Stimulated activated CD8-positive, alpha-beta memory T cell treated with anti-CD3 and anti-CD28 coated beads, Interleukin-2, amount 100 ng/mL, for 48 hours (primary cell): Measurements from ENCODE around the gene ADK.

ENCODE experiments used
- DNase-seq, 2 donors: peaks; one replicate each; pipeline ENCODE4 v3.0.0-alpha.2; 2020; ENCODE audit warnings: low read depth in 2 of 2

The ADK gene

DNA sequence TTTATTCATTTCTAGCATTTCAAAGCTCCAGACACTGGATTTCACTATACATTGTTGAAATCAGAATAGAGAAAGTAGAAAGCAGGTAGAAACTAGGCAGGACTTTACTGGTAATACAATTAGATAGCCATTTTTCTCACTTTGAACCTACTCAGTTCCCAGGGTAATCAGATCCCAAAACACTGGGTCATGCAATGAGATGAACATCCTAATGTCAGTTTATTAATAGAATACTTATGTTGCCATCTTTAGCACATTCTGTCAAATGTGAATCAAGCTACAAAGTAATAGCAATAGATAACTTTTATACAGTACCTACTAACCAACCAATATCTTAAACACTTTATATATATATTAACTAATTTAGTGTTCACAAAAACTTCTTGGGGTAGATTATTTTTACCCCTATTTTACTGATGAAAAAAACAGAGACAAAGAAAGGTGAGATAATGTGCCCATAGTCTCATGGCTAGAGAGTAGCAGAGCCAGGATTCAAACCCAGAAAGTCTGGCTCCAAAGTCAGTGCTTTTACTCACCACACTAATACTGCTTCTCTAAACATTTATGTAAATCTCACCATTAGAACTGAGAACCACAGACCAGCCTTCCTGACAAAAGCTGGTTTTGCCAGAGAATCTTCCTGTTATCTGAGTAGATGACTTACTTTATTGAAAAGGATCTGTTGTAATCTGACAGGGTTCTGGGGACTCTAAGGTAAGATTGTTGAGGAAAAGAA is 521.6 kb downstream of the ADK start:
- no peak for DNase-seq

DNA sequence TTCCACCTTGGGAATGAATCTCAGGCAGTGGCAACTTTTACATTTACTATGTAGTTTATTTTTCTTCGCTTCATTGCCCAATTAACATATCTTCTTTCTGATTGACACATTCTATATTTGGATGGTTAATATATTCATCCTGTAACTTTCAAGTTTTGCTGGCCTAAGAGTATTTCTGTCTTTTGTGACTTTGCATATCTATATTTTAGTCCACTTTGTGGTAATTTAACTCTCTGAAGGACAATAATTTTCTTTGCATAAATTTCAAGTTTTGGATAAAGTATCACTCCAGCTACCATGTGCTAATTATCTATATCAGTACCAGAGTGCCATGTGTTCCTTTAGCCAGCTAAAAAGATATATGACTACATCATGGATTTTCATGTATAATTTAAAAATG is 523.9 kb downstream of the ADK start:
- DNase-seq: no peak

DNA sequence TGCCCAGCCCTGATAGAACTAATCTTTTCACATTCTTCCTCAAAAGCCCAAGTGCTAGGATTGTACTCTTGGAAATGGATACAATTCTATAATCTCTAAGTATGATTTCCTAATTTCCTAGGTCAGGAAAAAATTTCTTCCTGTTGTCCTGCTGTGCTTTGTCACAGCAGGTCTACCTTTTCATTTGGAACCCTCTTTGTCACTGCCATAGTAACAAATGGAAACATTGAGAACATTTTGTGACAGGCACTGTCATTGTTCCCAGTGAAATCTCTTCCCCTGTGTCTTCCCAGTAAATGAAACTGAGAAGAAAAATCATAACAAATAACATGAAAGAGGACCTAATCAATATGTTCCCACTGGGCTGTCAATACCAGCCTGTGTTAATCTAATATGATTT is 524.5 kb downstream of the ADK start:
- no peak for DNase-seq

DNA sequence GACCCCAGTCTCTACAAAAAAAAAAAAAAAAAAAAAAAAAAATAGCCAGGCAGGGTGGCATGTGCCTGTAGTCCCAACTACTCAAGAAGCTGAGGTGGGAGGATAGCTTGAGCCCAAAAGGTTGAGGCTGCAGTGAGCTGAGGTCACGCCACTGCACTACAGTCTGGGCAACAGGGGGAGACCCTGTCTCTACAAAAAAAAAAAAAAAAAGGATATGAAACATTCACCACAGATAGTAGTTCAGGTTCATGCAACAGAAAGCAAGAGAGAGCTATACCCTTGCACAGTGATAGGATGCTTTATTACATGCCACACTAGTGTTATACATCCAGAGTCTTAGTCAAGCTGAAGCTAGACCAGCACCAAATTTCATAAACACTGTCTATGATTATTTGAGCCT is 526.9 kb downstream of the ADK start:
- DNase-seq: no peak

DNA sequence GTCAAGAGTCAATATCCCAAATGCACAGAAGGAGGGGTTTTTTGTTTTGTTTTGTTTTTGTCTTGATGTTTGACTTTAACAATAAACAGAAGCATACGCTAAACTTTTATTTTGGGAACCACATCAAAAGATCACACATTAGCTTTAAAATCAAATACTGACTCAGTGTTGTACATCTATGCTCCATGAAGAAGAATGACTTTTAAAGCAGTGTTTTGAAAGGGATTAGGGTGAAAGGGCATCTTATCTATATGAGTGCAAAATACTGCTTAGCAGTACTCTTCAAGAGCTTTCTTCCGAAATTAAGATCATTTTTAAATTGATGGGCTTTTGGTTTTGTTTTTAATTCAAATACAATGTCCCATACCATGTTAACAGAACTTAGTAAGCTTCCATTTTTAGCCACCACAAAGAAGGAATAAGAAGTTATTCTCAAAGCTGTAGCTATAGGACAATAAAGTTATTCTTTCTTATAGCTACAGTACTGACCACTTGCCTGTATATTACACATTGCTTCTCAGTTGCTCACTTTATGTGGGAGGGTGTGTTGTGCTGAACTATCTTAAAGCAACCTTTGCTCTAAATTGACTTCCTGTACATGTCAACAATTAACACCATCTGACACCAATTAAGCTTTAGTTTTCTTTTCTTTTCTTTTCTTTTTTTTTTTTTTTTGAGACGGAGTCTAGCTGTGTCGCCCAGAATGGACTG is 531.1 kb downstream of the ADK start:
- DNase-seq: no peak

DNA sequence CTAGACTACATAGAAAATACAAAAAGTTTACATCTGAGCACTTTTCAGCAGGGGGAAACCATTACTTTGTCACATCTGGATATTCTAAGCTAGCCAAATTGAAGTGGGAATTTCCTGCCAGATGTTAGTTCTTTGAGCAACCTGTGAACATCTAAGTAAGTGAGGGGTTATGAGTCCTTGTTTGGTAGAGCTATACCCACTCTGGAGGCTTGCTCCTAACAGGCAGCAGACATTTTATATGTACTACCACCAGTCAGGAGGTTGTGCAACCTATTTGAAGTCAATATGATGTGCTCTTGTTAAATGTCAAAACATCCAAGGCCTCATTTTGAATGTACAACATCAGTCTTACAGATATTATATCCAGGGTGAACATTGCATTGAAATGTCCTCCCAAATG is 532.0 kb downstream of the ADK start:
- DNase-seq: no peak

DNA sequence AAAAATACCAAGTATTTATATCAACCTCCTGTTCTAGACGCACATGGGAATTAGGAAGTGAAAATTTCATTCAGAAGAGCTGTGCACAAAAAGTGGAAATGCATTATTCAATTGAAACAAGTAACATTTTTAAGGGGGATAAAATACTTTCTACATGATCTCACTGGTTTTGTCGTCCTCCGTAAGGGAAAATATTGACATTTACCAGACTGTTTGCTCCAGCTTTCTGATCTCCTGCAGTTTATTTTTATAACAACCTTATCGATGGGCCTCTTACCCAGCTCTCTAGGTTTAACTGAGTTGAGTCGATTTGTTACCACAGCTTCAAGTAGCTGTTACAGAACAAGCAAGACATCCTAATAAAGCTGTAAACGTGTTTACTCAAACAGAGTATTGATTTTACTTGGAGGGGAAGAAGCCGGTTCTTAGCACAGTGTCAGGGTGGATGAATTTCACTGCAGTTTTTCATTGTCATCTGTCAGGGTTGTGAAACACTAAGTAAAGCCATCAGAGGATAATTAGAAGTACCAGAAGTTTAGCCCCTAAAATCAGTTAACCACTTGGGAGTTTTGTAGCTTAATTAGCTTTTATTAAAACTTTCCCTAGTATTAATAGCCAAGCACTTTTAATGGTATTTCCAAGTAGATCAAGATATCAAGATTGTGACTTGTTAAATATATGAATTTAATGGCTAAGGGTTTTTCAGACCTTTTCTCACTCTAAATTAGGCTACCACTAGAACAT is 532.8 kb downstream of the ADK start:
- no peak for DNase-seq

DNA sequence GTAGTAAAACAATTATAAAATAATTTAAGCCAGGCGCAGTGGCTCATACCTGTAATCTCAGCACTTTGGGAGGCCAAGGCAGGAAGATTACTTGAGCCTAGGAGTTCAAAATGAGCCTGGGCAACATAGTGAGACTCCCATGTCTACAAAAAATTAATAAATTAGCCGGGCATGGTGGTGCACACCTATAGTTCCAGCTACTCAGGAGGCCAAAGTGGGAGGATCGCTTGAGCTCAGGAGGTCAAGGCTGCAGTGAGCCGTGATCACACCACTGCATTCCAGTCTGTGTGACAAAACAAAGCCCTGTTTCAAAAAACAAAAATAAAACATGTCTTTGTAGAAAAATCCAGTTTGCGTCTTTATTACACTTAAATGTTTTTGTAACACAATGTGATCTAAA is 533.4 kb downstream of the ADK start:
- no peak for DNase-seq

DNA sequence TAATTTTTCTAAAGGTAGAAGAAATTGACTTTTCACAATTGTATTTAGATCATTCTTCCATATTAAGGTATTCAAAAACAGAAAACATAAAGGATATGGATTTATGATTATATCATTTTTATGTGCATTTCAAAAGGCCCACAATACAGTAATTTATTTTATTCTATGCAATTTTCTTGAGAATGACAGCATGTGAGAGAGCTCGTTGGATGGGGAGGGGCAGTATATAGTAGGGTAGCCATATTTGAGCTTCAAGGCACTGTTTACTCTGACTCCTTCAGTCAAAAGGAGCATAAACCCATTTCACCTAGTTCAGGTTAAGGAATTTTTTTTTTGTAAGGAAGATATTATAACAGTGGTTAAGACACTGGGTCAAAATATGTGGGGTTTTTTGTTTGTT is 534.5 kb downstream of the ADK start:
- DNase-seq: no peak

DNA sequence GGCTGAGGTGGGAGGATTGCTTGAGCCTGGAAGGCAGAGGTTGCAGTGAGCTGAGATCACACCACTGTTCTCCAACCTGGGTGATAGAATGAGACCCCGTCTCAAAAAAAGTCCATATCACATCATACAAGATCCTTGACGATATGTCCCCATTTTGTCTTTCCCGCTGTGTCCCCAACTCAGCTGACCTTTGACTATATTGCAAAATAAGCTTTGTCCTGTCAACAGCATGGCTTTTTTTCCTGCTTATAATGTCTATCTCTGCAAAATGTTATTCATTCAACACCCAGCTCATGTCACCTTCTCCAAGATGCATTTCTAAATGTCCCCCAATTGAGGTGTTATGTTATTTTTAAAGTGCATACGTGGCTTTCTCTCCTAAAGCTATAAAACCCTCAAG is 539.4 kb downstream of the ADK start:
- DNase-seq: no peak

DNA sequence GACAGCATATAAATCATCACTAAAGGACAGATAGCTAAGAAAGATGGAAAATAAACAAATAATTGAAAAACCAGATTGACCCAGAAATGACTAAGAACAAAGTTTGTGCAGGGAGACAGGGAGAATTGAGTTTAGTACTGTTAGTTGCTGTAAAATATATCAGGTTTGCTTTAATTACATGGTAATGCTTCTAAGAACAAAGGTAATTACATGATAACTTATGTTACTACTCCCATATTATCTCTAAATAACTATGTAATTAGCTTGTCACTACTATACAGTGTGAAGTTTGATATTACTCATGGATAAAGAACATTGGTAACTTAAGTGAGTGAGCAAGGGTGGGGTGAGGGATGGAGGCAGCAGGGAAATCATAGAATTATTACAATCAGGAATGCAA is 540.1 kb downstream of the ADK start:
- DNase-seq: no peak

DNA sequence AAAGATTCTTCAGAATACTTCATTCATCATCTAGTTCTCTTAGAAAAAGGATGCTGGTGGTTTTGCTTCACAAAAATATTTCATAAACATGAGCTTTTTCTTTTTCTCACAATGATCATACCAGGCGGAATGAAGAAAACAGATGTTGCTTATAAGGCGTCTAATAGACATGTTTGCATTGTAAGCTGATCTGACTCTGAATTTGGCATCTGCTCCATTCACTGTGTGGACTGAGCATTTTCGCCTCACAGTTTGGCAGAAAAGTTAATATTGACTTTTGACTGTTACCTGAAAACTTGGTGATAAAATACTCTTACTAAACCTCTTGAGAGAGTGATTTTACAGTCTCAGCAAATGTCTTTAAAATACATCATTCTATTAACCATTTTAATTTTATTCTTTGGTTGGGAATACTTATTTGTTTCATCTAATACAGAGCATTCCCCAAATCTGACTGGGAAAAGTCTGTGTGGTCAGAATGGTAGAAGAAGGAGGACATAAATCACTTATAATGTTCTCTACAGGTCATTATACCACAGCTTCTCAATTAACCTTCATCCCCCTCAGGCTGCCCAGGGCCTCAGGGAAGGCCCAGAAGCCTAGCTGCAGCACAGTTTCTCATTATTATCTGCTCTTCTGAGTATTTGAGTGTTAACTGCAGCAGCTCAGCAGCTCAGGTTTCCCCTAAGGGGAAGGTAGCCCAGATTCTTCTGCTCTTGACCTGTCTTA is 553.8 kb downstream of the ADK start:
- no peak for DNase-seq

DNA sequence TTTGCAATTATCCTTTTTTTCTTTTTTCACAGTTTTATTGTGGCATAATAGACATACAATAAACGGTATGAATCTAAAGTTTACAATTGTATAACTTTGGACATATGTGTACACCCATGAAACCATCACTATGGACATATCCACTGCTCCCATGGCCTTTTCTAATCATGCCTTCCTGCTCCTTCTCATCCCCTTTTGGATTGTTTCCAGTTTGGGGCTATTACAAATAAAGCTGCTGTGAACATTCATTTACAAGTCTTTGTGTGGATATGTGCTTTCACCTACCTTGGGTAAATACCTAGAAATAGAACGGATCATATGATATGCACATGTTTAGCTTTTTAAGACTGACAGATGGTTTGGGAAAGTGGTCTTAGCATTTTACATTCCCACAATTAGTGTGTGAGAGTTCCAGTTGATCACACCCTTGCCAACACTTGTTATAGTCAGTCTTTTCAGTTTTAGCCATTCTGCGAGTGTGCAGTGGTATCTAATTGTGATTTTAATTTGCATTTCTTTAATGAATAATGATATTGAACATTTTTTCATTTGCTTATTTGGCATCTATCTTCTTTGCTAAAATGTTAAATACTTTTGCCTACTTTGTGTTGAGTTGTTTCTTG is 554.4 kb downstream of the ADK start:
- no peak for DNase-seq

DNA sequence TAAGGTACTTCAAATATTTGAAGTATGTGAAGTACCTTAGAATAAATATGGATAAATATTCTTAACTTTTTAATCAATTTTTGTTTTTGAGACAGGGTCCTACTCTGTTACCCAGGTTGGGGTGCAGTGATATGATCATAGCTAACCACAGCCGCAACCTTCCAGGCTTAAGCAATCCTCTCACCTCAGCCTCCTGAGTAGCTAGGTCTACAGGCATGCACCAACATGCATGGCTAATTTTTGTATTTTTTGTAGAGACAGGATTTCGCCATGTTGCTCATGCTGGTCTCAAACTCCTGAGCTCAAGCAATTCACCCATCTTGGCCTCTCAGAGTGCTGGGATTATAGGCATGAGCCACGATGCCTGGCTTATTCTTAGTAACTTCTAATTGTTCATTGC is 555.9 kb downstream of the ADK start:
- DNase-seq: no peak

DNA sequence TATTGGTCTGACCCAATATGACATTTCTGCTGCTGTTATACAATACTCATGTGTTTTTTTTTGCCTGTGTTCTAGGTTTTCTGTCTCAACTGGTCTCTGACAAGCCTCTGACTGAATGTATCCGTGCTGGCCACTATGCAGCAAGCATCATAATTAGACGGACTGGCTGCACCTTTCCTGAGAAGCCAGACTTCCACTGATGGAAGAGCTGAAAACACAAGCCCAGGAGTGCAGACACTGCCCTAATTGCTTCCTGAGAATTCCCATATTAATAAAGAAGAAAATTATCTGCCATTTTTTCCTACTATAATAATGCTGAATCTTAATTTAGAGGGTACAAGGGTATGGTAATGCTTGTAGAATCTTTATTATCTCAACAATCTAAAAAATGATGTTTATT is 557.2 kb downstream of the ADK start:
- no peak for DNase-seq

DNA sequence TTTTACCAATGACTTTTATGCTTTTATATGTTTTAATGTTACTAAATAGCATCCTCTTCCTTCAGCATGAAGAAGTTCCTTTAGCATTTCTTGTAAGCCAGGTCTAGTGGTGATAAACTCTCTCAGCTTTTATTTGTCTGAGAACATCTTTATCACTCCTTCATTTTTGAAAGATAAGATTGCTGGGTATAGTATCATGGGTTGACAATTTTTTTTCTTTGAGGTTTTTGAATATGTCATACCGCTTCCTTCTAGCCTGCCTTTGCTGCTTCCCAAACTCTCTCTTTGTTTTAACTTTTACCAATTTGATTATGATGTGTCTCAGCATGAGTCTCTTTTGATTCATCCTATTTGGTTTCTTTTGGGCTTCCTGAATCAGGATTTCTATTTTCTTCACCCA is 567.2 kb downstream of the ADK start:
- DNase-seq: no peak

DNA sequence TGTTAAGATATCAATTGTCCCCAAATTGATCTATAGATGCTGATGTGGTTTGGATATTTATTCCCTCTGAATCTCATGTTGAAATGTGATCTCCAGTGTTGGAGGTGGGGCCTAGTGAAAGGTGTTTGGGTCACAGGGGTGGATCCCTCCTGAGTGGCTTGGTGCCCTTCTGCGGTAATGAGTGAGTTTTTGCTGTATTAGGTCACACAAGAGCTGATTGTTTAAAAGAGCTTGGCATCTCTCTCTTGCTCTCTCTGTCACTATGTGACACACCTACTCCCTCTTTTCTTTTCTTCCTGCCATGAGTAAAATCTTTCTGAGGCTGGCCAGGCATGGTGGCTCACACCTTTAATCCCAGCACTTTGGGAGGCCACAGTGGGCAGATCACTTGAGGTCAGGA is 577.2 kb downstream of the ADK start:
- no peak for DNase-seq

DNA sequence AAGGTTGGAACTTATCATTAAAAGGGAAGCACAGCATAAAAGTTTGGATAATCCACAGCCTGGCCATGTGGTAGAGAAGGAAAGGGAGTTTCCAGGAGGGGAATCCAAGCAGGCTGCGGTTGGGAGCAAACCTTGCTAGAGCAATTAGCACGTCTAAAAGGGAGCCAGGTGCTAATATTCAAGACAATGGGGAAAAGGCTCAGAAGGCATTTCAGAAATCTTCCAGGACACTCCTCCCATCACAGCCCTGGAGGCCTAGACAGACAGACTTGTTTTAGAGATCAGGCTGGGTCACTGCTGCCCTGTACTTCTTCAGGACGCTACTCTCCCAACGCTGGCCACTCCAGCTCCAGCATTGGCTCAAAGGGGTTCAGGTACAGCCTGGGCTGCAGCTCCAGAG is 579.2 kb downstream of the ADK start:
- no peak for DNase-seq

DNA sequence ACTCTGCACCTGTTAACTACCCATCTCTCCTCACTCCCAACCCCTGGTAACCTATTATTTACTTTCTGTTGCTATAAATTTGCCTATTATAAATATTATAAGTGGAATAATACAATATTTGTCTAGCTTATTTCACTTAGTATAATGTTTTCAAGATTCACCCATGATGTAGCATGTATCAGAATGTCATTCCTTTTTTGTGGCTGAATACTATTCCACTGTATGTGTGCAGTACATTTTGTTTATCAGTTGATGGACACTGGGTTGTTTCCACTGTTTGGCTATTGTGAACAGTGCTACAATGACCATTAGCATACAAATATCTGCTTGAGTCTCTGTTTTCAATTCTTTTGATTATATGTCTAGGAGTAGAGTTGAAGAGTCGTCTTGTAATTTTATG is 582.6 kb downstream of the ADK start:
- no peak for DNase-seq

DNA sequence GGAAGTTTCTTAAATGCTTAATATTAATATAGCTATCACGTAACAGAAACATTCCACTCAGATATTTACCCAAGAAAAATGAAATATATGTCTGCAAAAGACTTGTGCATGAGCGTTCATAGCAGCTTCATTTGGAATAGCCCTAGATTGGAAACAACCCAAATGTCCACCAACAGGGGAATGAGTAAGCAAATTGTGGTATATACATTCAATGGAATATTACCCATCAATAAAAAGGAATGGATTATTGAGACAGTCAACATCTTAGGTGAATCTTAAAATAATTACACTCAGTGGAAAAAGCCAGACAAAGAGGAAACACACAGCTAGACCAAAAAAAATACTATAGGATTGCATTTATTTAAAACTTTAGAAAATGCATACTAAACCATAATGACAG is 585.0 kb downstream of the ADK start:
- DNase-seq: no peak

DNA sequence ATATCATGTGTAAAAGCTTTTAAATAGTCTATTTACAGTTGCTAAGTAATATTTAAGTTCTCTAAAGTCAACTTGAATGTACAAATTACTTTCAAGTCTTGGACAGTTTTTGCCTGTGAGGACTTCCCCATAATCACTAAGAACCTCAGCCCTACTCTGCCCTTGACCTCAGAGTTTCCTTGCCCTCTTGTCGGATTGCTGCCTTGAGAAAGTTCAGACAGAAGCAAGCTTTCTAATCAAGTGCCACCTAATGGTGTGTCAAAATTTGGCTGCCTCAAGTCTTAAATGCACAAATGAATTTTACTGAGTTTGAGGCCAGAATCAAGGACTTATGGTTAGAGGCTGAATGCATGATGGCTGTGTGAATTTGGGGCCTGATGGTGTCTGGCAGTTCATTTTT is 587.0 kb downstream of the ADK start:
- DNase-seq: no peak

DNA sequence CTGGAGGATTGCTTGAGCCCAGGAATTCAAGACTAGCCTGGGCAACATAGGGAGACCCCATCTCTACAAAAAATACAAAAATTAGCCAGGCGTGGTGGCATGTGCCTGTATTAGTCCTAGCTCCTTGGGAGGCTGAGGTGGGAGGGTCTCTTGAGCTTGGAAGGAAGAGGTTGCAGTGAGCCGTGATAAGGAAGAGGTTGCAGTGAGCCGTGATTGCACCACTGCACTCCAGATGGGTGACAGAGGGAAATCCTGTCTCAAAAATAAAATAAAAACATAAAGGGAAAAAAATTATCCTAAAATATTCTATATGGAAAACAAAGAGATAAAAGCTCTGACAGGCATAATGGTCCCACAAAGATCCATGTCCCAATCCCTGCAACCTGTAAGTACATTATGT is 587.5 kb downstream of the ADK start:
- no peak for DNase-seq
